ENCODE data around the gene CPA4.

Gene CPA4

DNA sequence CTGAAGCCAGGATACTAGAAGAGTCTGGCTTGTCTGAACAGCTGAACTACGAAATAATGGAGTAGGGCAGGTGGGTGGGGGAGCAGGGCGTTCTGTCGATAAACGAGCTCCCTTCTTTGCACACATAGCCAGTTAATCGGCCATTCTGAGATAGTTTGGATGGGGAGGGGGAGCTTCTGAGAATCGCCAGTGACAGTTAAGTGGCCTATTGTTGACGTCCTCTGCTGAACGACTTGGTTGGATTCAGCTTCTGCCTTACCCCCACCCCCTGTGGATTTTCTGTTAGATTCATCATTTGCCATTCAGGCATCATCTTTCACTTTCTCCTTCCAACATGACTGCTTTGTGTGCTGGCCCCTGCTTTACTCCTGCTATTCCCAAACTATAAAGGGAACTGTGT lies 52.2 kb downstream of the CPA4 start:
- no peak for DNase-seq (ENCODE audit: low read depth)

DNA sequence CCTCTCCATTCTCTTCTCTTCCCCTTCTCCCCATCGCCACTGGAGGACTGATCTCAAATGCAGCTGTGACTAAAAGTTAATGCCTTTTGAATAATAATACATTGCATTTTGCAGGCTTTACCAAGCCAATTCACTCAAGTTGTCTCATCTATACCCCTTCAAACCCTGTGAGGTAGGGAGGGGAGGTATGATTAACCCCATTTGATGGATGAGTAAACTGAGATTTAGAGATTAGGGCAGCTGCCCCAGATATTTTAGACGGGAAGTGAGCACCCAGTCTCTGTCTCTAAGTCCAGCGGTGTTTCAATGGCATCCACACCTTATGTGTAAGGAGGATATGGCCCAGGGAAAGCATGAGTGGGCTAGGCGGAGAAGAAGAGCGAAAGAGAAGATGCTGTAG lies 52.8 kb downstream of the CPA4 start:
- no peak for DNase-seq (ENCODE audit: low read depth)

DNA sequence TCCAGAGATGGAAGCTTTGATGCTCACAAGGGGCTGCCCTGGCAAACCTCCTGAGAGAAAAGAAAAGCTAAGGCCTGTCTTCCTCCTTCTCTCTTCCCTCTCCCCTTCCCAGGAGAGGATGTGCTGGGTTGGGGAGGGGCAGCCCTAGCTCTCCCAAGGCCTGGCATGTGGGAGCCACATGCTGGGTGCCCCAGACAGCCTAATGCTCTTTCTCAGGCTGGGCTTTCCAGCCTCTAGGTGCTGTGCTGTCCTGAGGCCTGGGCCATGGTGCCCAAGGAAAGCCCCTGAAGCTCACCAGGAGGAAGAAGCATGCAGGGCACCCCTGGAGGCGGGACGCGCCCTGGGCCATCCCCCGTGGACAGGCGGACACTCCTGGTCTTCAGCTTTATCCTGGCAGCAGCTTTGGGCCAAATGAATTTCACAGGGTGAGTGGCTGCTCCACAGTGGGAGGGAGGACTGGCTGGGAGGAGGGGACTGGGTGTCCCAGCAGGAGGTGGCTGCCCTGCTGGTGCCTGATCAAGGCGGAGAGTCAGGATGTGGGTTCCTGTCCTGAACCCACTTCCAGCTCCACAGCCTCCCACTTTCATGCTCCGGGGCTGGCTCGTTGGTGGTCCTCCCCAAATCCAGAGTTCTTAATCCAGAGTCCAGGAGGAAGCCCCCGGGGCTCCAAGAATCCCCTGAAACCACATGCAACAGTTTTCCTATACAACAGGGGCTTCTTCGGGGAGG lies 53.4 kb downstream of the CPA4 start:
- no peak for DNase-seq (ENCODE audit: low read depth)

DNA sequence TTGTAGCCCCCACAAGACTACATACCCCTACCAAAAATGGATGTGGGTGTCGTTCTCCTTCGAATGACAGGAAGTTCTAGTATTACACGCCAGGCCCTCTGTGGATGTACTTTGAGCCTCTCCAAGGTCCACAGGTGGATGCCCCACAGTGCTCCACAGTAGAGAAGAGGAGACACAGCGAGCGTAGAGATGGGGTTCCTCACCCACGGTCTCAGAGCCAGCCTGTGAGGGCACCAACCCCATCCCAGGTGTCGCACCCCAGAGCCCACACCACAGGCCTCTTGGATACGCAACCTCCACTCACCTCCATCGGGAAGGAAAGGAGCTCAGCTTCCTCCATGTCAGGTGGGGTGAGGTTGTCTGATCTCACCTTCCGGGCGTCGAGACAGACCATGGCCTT lies 54.0 kb downstream of the CPA4 start:
- DNase-seq (ENCODE audit: low read depth): no peak

DNA sequence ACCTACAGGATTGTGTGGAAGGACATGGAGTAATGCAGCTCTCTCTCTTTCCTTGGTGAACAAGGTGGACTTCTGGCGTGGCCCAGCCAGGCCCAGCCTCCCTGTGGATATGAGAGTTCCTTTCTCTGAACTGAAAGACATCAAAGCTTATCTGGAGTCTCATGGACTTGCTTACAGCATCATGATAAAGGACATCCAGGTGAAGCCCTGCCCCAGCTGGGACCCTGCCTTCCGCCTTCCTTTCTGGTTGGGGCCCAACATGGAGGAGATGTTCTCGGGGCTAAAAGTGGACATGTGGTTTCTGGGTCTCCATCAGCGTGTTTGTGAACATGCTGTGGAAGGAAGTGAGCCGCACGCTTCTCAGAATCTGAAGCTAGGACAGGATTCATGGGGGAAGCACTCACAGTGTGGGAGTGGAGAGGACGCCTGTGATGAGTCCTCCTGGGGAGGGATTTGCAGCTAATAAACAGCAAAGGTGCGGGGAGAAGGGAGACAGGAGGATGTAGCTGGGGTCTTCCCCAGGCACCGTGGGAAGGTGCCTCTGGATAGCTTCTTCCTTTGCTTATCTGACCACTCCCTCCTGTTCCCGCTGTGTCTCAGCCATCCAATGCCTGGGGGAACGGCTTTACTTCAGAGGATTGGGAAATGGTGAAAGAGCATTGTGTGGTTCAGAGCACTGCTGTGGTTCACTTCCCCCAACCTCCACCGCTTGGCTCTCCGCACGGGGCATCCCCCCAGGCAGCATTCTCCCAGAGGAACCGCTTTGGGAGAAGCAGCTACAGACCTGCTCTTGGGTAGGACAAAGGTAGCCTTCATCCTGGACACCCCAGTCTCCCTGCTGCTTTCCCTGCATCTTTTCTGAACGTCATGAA lies 57.2 kb downstream of the CPA4 start:
- no peak for DNase-seq (ENCODE audit: low read depth)

DNA sequence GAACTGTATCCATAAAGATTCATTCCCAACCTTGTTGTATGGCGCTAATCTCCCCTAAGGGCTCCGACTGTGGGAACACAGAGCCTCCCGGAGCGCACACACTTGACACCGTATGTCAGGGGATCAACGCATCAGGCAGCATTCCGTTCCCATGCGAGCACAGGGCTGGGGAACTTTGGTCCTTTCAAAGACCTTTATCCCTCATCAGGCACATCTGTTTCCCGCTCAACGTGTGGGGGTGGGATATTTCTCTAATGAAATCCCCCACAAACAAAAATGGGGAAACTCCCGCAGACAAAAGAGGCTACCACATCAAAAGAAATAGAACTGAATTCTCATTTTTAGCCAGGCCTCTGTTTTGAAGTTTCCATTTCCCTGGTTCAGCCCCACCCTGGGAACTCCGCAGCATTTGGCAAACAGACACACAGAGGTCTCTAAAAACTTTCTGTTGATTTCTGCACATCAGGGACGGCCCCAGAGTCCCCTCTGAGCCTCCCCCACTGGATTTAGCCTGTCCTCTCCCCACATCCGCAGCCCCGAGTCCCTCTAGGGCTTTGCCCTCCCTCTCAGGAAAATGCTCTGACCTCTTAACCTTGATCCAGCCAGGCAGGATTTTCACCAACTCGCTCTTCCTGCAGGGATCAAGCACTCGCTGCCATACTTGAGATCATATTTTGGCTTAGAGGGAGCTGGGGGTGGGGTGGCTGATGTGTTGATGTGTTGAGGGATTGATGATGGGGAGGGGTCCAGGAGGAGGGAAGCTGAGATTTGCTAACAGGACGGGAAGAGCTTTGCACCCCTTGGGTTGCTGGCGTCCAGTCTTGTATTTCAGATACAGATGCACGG lies 58.2 kb downstream of the CPA4 start:
- DNase-seq (ENCODE audit: low read depth): no peak

DNA sequence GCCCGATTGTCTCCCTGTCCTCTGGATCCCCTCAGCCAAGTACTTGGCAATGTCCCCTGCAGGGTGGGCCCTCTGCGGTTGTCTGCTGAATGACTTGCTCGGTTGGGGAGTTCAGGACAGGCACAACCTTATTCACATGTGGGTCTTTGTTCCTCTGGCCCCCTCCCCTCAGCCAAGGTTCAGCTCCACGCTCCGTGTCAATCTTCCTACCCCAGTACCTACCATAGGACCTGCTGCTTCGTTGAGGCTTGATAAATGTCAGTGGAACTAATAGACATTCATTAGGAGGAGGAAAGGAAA lies 58.8 kb downstream of the CPA4 start:
- DNase-seq (ENCODE audit: low read depth): no peak

DNA sequence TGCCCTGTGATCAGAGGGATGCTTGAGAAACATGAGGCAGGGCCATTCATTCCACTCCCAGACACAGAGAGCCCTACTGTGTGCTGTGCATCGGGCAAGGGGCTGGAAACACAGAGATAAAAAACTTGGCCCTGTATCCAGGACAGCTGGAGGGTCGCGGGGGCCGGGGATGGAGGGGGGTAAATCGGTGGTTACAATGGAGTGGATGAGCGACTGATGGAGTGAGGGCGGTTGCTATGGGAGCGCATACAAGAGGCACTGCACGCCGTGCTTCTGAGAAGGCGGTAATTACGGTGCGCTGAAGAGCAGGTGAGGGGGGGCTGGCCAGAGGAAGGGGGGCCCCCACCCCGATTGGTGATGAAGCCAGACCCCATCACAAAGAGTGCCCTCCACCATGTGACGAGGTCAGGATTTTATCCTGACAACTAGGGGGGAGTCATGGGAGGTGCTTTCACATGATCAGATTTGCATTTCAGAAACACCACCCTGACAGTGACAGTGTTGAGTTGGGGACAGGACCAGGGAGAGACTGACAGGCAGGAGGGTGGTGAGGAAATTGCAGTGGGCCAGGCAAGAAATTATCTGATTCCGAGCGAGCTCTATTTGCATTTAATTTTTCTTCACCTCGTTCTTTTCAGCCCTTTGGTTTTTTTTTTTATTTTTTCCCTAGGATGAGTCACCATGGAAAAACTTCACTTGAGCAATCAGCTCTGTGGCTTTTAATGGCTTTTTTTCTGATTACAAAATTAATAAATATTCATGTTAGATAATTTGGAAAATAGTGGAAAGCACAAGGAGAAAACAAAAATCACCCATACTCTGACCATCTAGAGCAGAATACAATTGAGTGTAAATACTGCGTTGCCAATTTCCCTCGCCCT lies 59.5 kb downstream of the CPA4 start:
- no peak for DNase-seq (ENCODE audit: low read depth)

DNA sequence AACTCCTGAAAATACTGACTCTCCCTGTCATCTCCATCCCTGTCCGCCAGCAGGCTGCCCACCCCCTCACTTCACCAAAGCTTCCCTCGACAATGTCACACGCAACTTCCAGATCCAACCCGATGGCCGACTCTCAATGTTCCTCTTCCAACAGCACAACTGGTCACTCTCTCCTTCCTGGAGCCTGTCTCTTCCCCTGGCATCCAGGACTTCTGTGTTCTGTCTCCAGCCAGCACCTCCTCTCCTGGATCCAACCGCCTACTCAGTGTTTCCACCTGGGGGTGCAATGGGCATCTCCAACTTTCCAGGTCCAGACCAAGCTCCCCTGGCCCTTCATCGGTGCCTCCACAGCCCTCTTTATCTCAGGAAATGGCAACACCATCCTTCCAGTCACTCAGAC lies 60.2 kb downstream of the CPA4 start:
- no peak for DNase-seq (ENCODE audit: low read depth)

DNA sequence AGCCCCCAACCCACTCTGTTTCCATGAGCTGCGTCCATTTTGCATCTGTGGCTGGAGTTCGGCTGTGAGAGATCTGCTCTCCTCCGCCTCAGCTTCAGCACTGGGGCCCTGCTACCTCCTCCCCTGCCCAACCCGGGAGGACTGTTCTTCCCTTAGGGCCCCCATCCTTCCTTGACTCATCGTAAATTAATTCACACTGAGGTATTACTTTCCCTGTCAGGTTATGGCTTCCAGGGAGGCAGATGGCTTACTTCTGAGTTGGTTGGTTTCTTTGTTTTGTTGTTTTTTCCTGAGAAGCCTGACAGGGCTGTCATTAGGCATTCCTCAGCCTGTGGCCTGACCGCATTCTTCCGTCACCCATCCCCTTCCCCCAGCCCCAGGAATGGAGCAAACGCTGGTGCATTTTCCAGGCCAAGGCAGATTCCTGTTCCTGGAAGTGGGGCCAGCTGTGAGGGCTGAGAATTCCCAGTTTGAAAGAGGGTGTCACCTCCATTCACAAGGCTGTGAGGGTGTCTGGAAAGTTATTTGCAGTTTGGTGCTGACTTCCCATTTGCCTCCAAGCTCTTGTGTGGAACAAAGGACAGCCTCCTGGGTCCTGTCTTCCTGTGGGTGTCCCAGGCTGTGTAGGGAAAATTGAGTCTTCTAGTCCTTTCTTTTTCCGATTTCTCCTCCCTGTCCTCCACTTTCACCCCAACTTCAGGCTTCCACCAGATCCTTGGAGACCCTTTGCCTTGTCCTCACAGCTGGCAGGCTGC lies 63.3 kb downstream of the CPA4 start:
- no peak for DNase-seq (ENCODE audit: low read depth)

DNA sequence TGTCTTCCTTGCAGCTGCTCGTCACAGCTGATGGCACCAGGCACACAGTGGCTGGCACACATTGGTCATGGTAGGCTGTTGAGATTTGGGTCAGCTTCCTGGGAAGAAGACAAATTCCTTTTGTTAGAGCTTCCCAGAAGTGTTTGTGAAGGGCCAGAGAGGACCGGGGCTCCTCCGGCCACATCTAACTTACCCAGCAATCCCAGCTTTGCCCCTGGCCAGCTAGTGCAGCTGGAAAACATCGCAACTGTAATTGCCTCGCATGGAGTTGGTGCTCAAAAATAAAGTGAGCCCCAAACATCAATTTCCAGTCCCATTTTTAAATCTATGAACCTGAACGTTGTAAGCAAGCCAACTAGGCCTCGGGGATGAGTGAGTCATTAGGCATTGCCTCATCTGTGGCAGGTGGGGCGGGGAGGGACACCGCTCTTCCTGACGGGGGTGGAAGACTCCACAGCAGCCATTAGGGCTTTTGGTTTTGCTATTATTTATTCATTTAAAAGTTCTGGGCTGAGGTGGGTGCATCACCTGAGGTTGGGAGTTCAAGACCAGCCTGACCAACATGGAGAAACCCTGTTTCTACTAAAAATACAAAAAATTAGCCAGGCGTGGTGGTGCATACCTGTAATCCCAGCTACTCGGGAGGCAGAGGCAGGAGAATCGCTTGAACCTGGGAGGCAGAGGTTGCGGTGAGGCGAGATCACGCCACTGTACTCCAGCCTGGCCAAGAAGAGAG lies 64.1 kb downstream of the CPA4 start:
- DNase-seq (ENCODE audit: low read depth): no peak

DNA sequence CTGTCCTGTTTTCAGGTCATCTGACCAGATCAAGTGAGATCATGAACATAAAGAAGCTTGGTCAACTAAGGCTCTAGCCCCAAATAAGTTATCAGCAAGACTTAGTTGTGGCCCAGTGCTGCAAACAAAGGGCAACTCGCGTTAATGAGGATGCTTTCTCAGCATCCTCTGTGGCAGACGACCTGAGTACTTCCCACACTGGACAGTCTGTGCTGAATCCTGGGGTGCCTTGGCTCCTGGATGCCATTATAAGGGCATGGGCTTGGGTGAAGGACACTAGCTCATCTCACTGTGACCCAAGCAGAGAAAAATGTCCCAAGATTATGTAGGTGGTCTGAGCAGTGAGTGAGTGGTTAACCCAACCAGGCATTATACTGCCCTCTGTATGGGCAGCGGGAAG lies 65.5 kb downstream of the CPA4 start:
- no peak for DNase-seq (ENCODE audit: low read depth)

DNA sequence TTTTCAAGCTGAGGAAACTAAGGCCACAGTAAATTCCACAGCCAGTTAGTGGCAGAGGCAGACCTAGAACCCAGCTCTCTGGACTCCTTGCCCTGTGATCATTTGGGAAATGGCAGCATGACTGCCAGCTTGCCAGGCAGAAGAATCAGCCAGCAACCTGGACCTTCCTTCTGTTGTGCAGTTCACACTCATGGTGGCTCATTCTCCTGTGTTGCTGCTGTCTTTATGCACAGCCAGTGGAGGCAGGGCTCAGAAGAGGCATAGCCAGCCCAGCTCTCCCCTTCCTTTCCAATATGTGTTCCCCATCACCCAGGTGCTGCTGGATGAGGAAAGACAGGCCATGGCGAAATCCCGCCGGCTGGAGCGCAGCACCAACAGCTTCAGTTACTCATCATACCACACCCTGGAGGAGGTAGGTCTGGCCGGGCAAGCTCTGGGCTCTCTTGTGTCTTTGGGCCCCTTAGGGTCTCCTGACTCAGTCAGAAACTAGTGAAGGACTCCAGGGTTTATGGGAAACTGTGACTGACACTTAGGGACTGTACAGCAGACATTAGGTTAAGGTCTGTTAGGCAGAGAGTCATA lies 66.4 kb downstream of the CPA4 start:
- DNase-seq (ENCODE audit: low read depth): no peak

DNA sequence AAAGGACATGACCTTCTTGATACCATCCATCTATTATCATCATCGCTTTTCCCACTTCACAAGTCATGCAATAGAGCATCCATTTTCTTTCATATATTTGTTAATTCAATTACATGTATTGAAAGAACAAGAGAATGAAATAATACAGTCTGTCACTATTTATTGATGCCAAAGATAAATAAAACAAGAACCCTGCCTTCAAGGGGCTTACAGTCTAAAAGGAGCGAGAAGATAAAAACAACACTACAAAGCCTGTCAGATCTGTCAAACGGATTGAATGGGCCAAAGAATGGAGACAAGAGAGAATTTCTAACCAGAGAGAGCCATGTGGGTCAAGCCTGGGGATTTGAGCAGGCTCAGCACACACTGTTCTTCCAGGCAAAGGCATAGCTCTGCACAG lies 67.6 kb downstream of the CPA4 start:
- no peak for DNase-seq (ENCODE audit: low read depth)

DNA sequence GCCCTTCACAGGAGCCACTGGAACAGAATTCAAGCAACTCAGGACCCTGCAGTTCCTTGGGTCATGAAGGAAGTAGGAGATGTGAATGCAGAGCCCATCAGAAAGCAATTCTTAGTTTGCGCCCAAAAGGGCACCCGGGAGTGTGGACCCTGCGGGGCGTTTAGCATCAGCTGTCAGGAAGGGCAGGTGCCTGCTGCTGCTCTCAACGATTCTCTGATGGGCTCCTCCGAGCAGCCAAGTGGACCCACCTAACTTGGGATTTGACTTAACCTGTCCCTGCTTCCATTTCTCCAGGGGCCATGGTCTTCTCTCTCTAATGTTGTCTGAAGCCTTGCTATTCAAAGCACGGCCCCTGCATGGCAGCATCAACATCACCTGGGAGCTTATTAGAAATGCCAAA lies 68.7 kb downstream of the CPA4 start:
- DNase-seq (ENCODE audit: low read depth): no peak

DNA sequence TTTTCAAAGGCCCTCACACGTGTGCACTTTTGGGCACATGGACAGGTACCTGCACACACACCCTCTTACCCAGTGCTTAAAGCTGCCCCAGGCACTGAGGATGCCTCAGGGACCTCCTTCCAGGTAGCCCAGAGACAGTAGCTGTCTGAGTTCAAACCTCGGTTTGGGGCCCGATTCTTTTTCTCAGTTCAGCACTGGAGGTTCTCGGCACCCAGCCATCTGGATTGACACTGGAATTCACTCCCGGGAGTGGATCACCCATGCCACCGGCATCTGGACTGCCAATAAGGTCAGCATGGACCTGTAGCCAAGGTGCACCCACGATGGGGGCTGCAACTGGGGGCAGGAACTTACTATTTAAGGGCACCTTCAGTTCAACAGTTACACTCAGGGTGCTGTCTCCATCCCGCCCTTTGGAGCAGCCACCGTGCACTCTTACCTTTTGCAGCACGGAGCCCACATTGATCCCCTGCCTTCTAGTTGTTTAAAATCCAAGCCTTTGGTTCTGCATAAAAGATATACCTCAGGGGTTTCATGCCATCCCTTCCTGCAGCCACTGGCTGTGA lies 69.4 kb downstream of the CPA4 start:
- DNase-seq (ENCODE audit: low read depth): no peak

DNA sequence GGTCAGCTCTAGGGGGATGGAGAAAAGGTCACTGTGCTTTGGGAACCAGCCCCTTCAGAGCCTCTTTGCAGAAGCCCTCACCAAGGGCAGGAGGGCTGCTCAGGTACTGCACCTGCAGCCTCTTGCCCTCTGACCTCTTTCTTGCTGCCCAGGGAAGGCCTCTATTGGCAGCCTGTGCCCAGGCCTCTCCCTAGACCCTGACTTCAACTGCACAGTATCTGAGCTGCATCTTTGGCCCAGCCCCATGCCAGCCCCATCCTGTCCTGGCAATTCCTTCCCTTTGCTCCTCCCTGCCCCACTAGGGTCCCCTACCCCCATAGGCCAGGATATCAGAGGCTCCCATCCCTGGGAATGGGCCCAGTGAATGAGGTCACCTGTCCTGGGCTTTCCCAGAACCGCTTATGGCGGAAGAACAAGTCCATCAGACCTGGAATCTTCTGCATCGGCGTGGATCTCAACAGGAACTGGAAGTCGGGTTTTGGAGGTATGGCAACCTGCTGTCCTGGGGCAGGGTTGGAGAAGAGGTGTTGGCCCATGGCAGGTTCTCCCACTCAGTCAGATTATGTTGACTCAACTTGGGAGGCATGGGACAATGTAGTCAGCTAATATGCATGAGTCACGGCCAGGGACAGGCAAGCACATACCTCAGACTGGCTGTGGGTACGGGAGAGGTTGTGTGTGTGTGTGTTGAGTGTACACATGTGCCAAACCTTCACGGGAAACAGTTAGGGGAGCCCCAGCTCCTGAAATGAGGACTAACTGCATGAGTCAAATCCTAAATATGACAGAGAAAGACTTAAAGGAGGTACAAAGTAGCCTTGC lies 70.3 kb downstream of the CPA4 start:
- DNase-seq (ENCODE audit: low read depth): no peak

DNA sequence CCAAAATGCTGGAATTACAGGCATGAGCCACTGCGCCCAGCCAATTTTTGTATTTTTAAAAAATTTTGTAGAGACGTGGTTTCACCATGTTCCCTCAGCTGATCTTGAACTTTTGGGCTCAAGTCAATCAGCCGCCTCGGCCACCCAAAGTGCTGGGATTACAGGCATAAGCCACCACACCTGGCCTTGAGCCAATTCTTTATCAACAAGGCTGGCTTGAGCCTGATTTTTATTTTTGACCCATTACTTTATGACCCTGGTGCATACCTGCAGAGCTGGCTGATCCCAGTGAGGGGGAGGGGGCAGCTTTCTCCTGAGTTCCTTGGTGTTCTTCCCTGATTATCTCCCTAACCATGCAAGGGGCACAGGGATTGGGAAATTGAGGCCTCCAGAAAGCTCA lies 71.5 kb downstream of the CPA4 start:
- no peak for DNase-seq (ENCODE audit: low read depth)

DNA sequence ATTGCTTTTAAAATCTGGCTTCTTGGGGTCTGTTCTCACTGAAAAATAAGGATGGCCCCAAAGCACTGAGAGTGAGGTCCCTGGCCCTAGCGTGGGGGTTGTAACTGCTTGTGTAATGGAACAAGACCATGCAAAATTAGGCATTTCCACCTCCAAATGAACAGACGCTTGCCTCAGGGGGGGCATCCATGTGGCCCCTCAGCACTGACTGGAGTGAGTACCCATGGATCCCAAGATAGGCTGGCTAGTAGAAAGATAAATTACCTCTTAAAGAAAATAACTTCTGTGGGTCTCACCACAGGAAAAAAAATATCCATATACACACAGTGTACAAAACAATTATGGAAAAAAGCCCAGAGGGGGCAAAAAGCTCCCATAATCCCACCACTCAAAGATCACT lies 72.1 kb downstream of the CPA4 start:
- no peak for DNase-seq (ENCODE audit: low read depth)
